NCI-H526 treated with DMSO at 0.1 percent for 48 hours (cell line): Measurements from ENCODE around the gene NT5C3B.
"Not testable (repeated sequence)": the region's sequence is repeated elsewhere in the genome, so short reads cannot be mapped to it uniquely, and the experiment has no call there.

Source experiments
- DNase-seq: peaks from one replicate; lab custom pipeline; 2025; lab: John Stamatoyannopoulos, UW

NT5C3B gene

DNA sequence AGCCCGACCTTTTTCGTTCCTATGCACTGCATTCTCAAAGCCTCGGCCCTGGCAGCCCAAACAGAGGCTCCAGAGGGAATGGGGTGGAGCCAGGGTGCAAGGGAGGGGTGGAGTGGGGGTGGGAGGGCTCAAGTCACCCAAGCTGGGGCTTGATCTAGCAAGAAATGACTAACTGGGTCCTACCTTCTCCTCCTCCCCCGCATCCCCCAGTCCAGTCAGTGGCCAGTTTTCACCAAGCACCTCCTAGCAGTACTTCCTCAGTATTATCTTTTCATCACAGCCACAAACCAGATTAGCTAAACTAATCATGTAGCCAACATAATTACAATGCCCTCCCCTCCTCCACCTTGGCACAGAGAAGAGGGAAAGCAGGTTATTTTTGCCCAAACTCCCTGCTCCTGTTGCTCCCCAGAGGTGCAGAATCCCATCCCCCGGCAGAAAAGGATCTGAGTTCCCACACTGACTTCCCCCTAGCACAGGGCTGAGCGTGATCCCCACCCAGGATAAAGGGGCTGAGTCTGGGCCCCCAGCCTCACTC, 51.8 kb downstream of the NT5C3B start:
- DNase-seq: no peak

- DNase-seq: no peak
These were observed 53.9 kb downstream of the NT5C3B start for GRCh38 chr17:41782142-41782541.

- no peak for DNase-seq
These were observed 54.5 kb downstream of the NT5C3B start for GRCh38 chr17:41781404-41782110.

DNA sequence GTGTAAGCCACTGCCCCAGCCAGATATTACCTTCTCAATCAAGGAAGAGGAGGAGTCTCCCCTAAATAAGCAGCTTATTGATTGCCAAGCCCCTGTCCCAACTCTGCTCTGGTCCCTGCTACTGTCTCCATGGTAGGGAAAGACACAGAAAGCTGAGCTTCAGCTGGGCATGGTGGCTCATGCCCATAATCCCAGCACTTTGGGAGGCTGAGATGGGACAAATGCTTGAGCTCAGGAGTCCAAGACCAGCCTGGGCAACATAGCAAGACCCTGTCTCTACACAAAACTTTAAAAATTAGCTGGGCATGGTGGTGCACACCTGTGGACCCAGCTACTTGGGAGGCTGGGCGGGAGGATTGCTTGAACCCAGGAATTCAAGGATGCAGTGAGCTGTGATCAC, 56.1 kb downstream of the NT5C3B start:
- DNase-seq: no peak

DNA sequence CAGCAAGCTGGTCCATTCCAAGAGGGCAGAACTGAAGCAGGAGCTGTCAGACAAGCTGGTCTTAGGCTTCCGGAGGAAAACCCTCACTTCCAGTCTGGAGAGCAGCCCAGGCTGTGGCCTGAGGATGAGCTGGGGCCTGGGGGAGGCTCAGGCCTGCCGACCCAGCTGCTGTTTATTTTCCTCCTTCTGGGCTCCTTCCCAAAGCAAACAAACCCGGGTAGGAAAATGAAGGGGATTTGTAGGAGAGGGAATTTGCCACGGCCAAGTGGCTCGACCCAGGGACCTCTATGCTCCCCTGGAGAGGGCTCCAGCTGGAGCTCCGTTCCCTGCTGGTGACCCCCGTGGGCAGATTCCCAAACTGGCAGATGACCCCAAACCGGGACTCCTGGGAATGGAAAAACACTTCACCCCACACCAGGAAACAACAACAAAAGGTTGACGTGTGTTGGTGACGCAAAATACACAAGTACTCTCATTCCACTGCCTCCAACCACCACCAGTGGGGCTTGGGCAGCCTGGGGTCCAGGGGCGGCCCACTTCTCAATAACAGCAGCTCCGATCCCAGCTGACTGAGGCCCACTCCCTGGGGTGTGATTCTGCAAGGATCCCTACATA, 58.4 kb downstream of the NT5C3B start:
- peak; percentile 17 for DNase-seq

DNA sequence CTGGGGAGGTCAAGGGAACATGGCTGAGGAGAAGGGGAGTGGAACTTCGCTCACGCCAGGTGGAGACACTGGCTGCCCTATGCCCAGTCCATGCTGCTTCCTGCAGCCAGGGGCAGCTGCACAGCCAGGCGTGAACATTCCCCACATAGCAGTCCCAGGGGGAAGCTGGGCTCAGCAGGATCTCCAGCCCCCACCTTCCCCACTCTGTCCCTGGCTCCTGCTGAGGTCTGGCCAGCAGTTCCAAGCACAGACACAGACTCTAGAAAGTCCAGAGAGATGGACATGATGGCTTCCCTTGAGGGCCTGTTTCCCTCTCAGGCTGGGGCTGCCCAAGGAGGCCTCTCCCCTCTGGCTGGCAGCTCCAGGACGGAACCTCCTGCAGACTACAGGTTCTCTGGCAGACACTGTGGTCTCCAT, 58.9 kb downstream of the NT5C3B start:
- no peak for DNase-seq

GRCh38 chr17:41776262-41776900, 59.7 kb downstream of the NT5C3B start:
- not testable (repeated sequence) for DNase-seq

- no peak for DNase-seq
These were observed 60.4 kb downstream of the NT5C3B start for GRCh38 chr17:41775394-41776226.
